Measurements from ENCODE around the gene IFNGR1. TPM values are rescaled to one million over a fixed set of nuclear protein-coding genes. Genes with fewer than 3 reads are reported as not detected.

The IFNGR1 gene
- total and polyA plus RNA-seq, 2 of the 13 experiments (the other 11 are each of a cell fraction or from before 2014, with no cell fraction given) = 82.8 to 87.8 TPM

GRCh38 chr6:137230547-137230946, 11.4 kb upstream of the IFNGR1 start:
- DNase-seq (ENCODE audit: low spot score) = no peak
- no peak for ATAC-seq
- H2AFZ ChIP-seq (ENCODE audit: low read length) = no peak overlapping the region
- CTCF ChIA-PET (ENCODE audit: low intra/inter-chr PET ratio, low total read pairs) = no interaction called here
- no peak overlapping the region for H3K4me3 ChIP-seq (replicated peaks in 1 of 3; ENCODE audit: insufficient read depth in 1 of 3, low read depth in 2 of 3, low read length in 3 of 3)
- no peaks in the 10 kb centered on the region for H3K79me2 ChIP-seq (ENCODE audit: insufficient read depth, low read length)
- H3K9ac ChIP-seq (ENCODE audit: insufficient read depth, low read depth, low read length) = no peak overlapping the region
- no TSS peak for BruUV-seq (replicated peaks)
- in situ Hi-C loops (cut with HindIII; ENCODE audit: extremely low pct_ligation_motif_present, low pct_unique_long_range_greater_than_20kb) = no loop called here
- H3K27ac ChIP-seq (ENCODE audit: extremely low read length, insufficient read depth, low read length) = no peak overlapping the region
- no peaks in the 10 kb centered on the region for H3K36me3 ChIP-seq (replicated peaks in 1 of 2; ENCODE audit: control insufficient read depth in 1 of 2, insufficient read depth in 2 of 2, low read length in 2 of 2)
- POLR2A ChIA-PET = no interaction called here
- intact Hi-C loops (cut with micrococcal nuclease; ENCODE audit: unreplicated experiment) = no loop called here
- no peak overlapping the region for H3K4me2 ChIP-seq (ENCODE audit: low read depth, low read length)
- H3K27me3 ChIP-seq (ENCODE audit: control insufficient read depth in 1 of 2, insufficient read depth in 2 of 2, low read length in 2 of 2) = no peaks in the 10 kb centered on the region
- H3K4me1 ChIP-seq (ENCODE audit: insufficient read depth, low read length) = peaks cover 27% of the 10 kb centered on the region
- H4K20me1 ChIP-seq (ENCODE audit: insufficient read depth, low read length) = no peaks in the 10 kb centered on the region
- H3K9me3 ChIP-seq (ENCODE audit: low read length) = no peaks in the 10 kb centered on the region
- FAIRE-seq = no peak
- WGBS (ENCODE audit: low lambda C conversion rate) = 79% methylated on average over 5 of the region's 5 CpGs
- TF ChIP-seq ZNF407 (CRISPR knock-in tag; IDR thresholded peaks at IDR 0.05; ENCODE audit: not compliant biosample characterization) (no peak), ZNF83 (CRISPR knock-in tag; IDR thresholded peaks at IDR 0.05; ENCODE audit: borderline replicate concordance) (no peak), LCORL (IDR thresholded peaks at IDR 0.05) (no peak), LCORL (CRISPR knock-in tag; IDR thresholded peaks at IDR 0.05) (no peak), PBX2 (CRISPR knock-in tag; IDR thresholded peaks at IDR 0.05) (no peak), ZBTB20 (CRISPR knock-in tag; IDR thresholded peaks at IDR 0.05; ENCODE audit: borderline replicate concordance, low read depth) (no peak), NFYC (CRISPR knock-in tag; IDR thresholded peaks at IDR 0.05) (no peak), ZUFSP (CRISPR knock-in tag; IDR thresholded peaks at IDR 0.05; ENCODE audit: borderline replicate concordance) (no peak), RBFOX2 (IDR thresholded peaks at IDR 0.05; ENCODE audit: low read depth, low read length) (no peak), POLR2AphosphoS2 (IDR thresholded peaks at IDR 0.05; ENCODE audit: low read depth, low read length) (no peak), MNT (IDR thresholded peaks at IDR 0.05) (no peak)

All from HepG2 (cell line).